Panc1 (cell line): ENCODE data around the gene MCM9. TPM values are rescaled to one million over a fixed set of nuclear protein-coding genes. Genes with fewer than 3 reads are reported as not detected.

Experiments used
- ATAC-seq: fragments of 200-7000 bp; cut with Tn5 transposase; 2 replicates; pipeline ENCODE4 v1.9.1; 2020; ENCODE audit warnings: mild to moderate bottlenecking, moderate library complexity
- BruUV-seq: library from RNA; stranded (reverse); fragments of 400-500 nt; replicated peaks from 2 replicates; lab custom pipeline; 2021; lab: Mats Ljungman, UMichigan
- CTCF ChIA-PET: fragments of 300-600 bp; sonication (Branson Sonifier 250); formaldehyde crosslinking; loops from one replicate; lab custom pipeline; 2022; ENCODE audit warnings: antibody characterized with exemption; lab: Charles Lee
- POLR2A ChIA-PET: fragments of 300-600 bp; sonication (Branson Sonifier 250); formaldehyde crosslinking; loops from one replicate; lab custom pipeline; 2022; ENCODE audit warnings: antibody characterized with exemption; lab: Charles Lee
- DNase-seq: peaks from one replicate; pipeline ENCODE4 v3.0.0-alpha.2; 2010; ENCODE audit warnings: low read depth, low spot score
- H3K27ac ChIP-seq: 2 replicates; pipeline ENCODE4 v1.5.1; 2011; ENCODE audit warnings: mild to moderate bottlenecking, low read length, inconsistent platforms
- H3K27me3 ChIP-seq: fragments of 200-500 bp; sonication (Bioruptor generic); 2 replicates; pipeline ENCODE4 v1.6.0; 2014; ENCODE audit warnings: low read length, inconsistent platforms; ENCODE audit not compliant: control insufficient read depth, insufficient read depth
- H3K36me3 ChIP-seq: fragments of 200-500 bp; sonication (Bioruptor generic); 2 replicates; pipeline ENCODE4 v1.5.1; 2014; ENCODE audit warnings: inconsistent platforms, mild to moderate bottlenecking, low read length, moderate library complexity; ENCODE audit not compliant: control insufficient read depth, insufficient read depth
- H3K4me1 ChIP-seq: 2 replicates; pipeline ENCODE4 v1.5.1; 2011; ENCODE audit warnings: inconsistent platforms, mild to moderate bottlenecking, low read length, moderate library complexity; ENCODE audit not compliant: control insufficient read depth, insufficient read depth
- H3K4me3 ChIP-seq, 2 experiments: 2 replicates each; pipeline ENCODE4 v1.5.1; 2011 to 2012; ENCODE audit warnings: low read depth in 2 of 2, low read length in 2 of 2, mild to moderate bottlenecking in 2 of 2, inconsistent platforms in 1 of 2, moderate library complexity in 1 of 2
- H3K9me3 ChIP-seq: fragments of 200-500 bp; sonication (Bioruptor generic); 2 replicates; pipeline ENCODE4 v1.5.1; 2014; ENCODE audit warnings: low read depth, mild to moderate bottlenecking, inconsistent platforms, low read length, moderate library complexity; ENCODE audit not compliant: control insufficient read depth, insufficient read depth
- POLR2AphosphoS5 ChIP-seq: IDR thresholded peaks from 2 replicates; pipeline ENCODE4 v1.6.1; 2012; ENCODE audit warnings: mild to moderate bottlenecking, low read depth, low read length, moderate library complexity
- SIN3A ChIP-seq: IDR thresholded peaks from 2 replicates; pipeline ENCODE4 v1.6.1; 2012; ENCODE audit warnings: low read depth, mild to moderate bottlenecking, low read length, moderate library complexity, borderline replicate concordance; ENCODE audit not compliant: insufficient read depth
- TCF7L2 ChIP-seq: IDR thresholded peaks from 2 replicates; pipeline ENCODE4 v1.6.1; 2011; ENCODE audit warnings: mild to moderate bottlenecking, low read depth, low read length, inconsistent platforms
- in situ Hi-C: cut with HindIII; loops from 2 replicates; pipeline ENCODE4 v1.10.0; 2016; ENCODE audit warnings: low sequenced_read_pairs, low pct_unique_long_range_greater_than_20kb
- intact Hi-C: fragments of 100-400 bp; cut with micrococcal nuclease; formaldehyde crosslinking; loops from one replicate; pipeline ENCODE4 v1.10.0; 2022; ENCODE audit not compliant: unreplicated experiment
- total RNA-seq: library from RNA; stranded (reverse); gene quantifications from one replicate; pipeline ENCODE4 v1.2.1, GENCODE V29; 2021; ENCODE audit not compliant: unreplicated experiment
- TF ChIP-seq, protein P1 (sequence below), 2 experiments: IDR thresholded peaks; 2 replicates each; pipeline ENCODE4 v1.6.1; 2011 to 2012; ENCODE audit warnings: low read depth in 2 of 2, control low read depth in 1 of 2, low read length in 1 of 2, mild to moderate bottlenecking in 1 of 2, moderate library complexity in 1 of 2; ENCODE audit not compliant: insufficient read depth in 1 of 2
- TF ChIP-seq, protein P2 (sequence below): fragments of 450-650 bp; IDR thresholded peaks from 2 replicates; pipeline ENCODE4 v1.5.1; 2017; ENCODE audit warnings: mild to moderate bottlenecking

MCM9 gene
- total RNA-seq, 1 experiment from 2014 or later = 20.4 TPM

DNA sequence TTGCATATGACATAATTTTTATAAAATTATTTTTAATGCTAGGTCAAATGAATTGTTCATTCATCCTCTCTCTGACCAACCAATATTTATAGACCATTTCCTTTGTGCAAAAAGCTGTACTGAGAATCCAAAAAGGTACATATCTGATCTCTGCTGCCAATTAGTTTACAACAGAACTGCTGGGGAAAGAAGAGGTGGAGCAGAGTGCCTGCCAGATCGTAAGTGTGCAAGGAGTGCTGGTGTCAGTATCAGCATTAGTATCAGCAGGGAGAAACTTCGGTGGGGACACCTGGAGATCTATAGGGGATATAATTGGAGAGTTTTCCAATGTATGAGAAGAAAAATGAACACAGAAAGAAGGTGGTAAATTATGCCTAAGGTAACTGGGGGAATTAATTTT lies 104.3 kb downstream of the MCM9 start:
- ChIA-PET CTCF (no interaction called here), POLR2A (no interaction called here)
- intact Hi-C loops = no loop called here
- Histone ChIP-seq H3K9me3 (no peaks in the 10 kb centered on the region), H3K36me3 (peaks cover 3% of the 10 kb centered on the region; the same call in 1 of the 2 replicates), H3K4me3 (no peak overlapping the region), H3K27me3 (no peaks in the 10 kb centered on the region), H3K27ac (no peak overlapping the region), H3K4me1 (no peaks in the 10 kb centered on the region)
- in situ Hi-C loops = no loop called here
- no TSS peak for BruUV-seq
- no peak for DNase-seq
- TF ChIP-seq, protein P1, sequence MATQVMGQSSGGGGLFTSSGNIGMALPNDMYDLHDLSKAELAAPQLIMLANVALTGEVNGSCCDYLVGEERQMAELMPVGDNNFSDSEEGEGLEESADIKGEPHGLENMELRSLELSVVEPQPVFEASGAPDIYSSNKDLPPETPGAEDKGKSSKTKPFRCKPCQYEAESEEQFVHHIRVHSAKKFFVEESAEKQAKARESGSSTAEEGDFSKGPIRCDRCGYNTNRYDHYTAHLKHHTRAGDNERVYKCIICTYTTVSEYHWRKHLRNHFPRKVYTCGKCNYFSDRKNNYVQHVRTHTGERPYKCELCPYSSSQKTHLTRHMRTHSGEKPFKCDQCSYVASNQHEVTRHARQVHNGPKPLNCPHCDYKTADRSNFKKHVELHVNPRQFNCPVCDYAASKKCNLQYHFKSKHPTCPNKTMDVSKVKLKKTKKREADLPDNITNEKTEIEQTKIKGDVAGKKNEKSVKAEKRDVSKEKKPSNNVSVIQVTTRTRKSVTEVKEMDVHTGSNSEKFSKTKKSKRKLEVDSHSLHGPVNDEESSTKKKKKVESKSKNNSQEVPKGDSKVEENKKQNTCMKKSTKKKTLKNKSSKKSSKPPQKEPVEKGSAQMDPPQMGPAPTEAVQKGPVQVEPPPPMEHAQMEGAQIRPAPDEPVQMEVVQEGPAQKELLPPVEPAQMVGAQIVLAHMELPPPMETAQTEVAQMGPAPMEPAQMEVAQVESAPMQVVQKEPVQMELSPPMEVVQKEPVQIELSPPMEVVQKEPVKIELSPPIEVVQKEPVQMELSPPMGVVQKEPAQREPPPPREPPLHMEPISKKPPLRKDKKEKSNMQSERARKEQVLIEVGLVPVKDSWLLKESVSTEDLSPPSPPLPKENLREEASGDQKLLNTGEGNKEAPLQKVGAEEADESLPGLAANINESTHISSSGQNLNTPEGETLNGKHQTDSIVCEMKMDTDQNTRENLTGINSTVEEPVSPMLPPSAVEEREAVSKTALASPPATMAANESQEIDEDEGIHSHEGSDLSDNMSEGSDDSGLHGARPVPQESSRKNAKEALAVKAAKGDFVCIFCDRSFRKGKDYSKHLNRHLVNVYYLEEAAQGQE (IDR thresholded peaks at IDR 0.05; ENCODE audit: insufficient read depth in 1 of 2, low read depth in 2 of 2, low read length in 1 of 2) = no peak
- TF ChIP-seq TCF7L2 = no peak
- TF ChIP-seq POLR2AphosphoS5 = no peak
- no peak for TF ChIP-seq SIN3A
- TF ChIP-seq, protein P2, sequence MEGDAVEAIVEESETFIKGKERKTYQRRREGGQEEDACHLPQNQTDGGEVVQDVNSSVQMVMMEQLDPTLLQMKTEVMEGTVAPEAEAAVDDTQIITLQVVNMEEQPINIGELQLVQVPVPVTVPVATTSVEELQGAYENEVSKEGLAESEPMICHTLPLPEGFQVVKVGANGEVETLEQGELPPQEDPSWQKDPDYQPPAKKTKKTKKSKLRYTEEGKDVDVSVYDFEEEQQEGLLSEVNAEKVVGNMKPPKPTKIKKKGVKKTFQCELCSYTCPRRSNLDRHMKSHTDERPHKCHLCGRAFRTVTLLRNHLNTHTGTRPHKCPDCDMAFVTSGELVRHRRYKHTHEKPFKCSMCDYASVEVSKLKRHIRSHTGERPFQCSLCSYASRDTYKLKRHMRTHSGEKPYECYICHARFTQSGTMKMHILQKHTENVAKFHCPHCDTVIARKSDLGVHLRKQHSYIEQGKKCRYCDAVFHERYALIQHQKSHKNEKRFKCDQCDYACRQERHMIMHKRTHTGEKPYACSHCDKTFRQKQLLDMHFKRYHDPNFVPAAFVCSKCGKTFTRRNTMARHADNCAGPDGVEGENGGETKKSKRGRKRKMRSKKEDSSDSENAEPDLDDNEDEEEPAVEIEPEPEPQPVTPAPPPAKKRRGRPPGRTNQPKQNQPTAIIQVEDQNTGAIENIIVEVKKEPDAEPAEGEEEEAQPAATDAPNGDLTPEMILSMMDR = no peak
- ATAC-seq = no peak

DNA sequence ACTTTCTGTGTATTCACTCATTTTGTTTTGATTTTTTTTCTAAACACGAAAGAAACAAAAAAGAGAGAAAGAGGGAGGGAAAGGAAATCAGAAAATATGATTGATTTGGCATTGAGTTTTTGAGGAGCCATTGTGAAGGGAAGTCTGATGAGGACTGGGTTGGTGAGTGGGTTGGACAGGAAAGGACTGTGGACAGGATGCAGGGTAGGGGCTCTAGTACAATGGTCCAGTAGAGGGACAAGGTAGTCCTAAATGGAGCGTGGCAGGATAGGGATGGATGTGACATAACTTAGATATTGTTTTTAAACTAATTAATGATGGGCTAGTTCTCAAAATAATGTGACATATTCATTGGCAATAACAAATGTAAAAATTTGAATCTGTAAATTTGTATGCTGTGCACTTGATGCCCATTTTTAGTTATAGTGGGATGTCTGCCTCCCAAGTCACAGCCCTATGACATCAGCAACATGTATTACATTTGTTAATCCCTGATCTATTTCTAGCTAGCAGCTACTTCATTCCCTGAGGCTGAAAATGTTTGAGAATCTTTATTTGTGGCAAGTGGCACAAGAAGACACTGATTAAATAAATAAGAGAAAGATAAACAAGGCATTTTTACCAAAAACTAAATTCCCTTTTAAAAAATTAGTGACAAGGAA lies 105.0 kb downstream of the MCM9 start:
- Histone ChIP-seq H3K9me3 (no peaks in the 10 kb centered on the region), H3K36me3 (peaks cover 3% of the 10 kb centered on the region; the same call in 1 of the 2 replicates), H3K27ac (no peak overlapping the region), H3K4me3 (no peak overlapping the region), H3K4me1 (no peaks in the 10 kb centered on the region), H3K27me3 (no peaks in the 10 kb centered on the region)
- in situ Hi-C loops (no loop called here), intact Hi-C loops (no loop called here)
- no TSS peak for BruUV-seq
- ChIA-PET CTCF (no interaction called here), POLR2A (no interaction called here)
- no peak for ATAC-seq
- DNase-seq = no peak
- TF ChIP-seq POLR2AphosphoS5 (no peak), SIN3A (no peak), TCF7L2 (no peak)
- TF ChIP-seq, protein P2 = no peak
- TF ChIP-seq, protein P1 (IDR thresholded peaks at IDR 0.05; ENCODE audit: insufficient read depth in 1 of 2, low read depth in 2 of 2, low read length in 1 of 2) = no peak
